H1 (cell line): ENCODE results near the gene YTHDF2. TPM values are rescaled to one million over a fixed set of nuclear protein-coding genes. Genes with fewer than 3 reads are reported as not detected.

Experiments used
- CTCF ChIA-PET: fragments of 300-600 bp; sonication (Branson Sonifier 250); formaldehyde crosslinking; loops from one replicate; lab custom pipeline; 2021; ENCODE audit not compliant: partially characterized antibody; lab: Charles Lee
- POLR2A ChIA-PET: fragments of 300-600 bp; sonication (Branson Sonifier 250); formaldehyde crosslinking; loops from one replicate; lab custom pipeline; 2021; ENCODE audit warnings: inconsistent platforms; ENCODE audit not compliant: partially characterized antibody; lab: Charles Lee
- DNase-seq, 2 experiments: peaks; one replicate each; pipeline versions ENCODE4 v3.0.0 to v3.0.0-alpha.2; 2010 to 2022; ENCODE audit warnings: low spot score in 2 of 2, low read depth in 1 of 2, mixed read lengths in 1 of 2
- FAIRE-seq: peaks from 2 replicates; lab custom pipeline; 2011; peaks lifted over from hg19 to GRCh38; lab: Jason Lieb, UNC
- H2AFZ ChIP-seq: 2 replicates; pipeline ENCODE4 v1.8.1; 2012; ENCODE audit warnings: low read length, inconsistent platforms
- H2AK5ac ChIP-seq: 2 replicates; pipeline ENCODE4 v1.6.1; 2013; ENCODE audit warnings: low read depth, low read length
- H2BK120ac ChIP-seq: replicated peaks from 2 replicates; pipeline ENCODE3; 2013; ENCODE audit warnings: low read depth, low read length, inconsistent platforms
- H2BK12ac ChIP-seq: 2 replicates; pipeline ENCODE4 v1.6.1; 2013; ENCODE audit warnings: low read depth, low read length
- H2BK15ac ChIP-seq: 2 replicates; pipeline ENCODE4 v1.6.1; 2013; ENCODE audit warnings: low read length
- H2BK20ac ChIP-seq: 2 replicates; pipeline ENCODE4 v1.6.1; 2013; ENCODE audit warnings: low read length
- H2BK5ac ChIP-seq: 2 replicates; pipeline ENCODE4 v1.6.1; 2013; ENCODE audit warnings: low read depth, low read length
- H3K14ac ChIP-seq: 2 replicates; pipeline ENCODE4 v1.6.1; 2013; ENCODE audit warnings: inconsistent platforms; ENCODE audit not compliant: insufficient read length
- H3K18ac ChIP-seq: 2 replicates; pipeline ENCODE4 v1.6.1; 2013; ENCODE audit warnings: low read length; ENCODE audit errors: extremely low read depth
- H3K23ac ChIP-seq: 2 replicates; pipeline ENCODE4 v1.6.1; 2013; ENCODE audit warnings: inconsistent platforms; ENCODE audit not compliant: insufficient read length
- H3K23me2 ChIP-seq: 2 replicates; pipeline ENCODE4 v1.6.1; 2013; ENCODE audit warnings: low read depth, low read length
- H3K27ac ChIP-seq: 2 replicates; pipeline ENCODE4 v1.6.1; 2011; ENCODE audit warnings: low read depth, low read length, inconsistent platforms
- H3K27me3 ChIP-seq, 4 experiments: replicated peaks in 1 of 4; 1 replicate in 1 of 4; 2 replicates in 3 of 4; pipeline versions ENCODE4 v1.6.1 to v1.8.1; 2011 to 2013; ENCODE audit warnings: low read length in 3 of 4, mild to moderate bottlenecking in 3 of 4, inconsistent platforms in 2 of 4, mixed read lengths in 2 of 4, moderate library complexity in 1 of 4; ENCODE audit not compliant: control insufficient read depth in 3 of 4, insufficient read depth in 3 of 4; ENCODE audit errors: extremely low read depth in 1 of 4
- H3K36me3 ChIP-seq, 4 experiments: 2 replicates each; pipeline versions ENCODE4 v1.6.1 to v1.8.1; 2011 to 2013; ENCODE audit warnings: mild to moderate bottlenecking in 4 of 4, low read length in 3 of 4, moderate library complexity in 2 of 4, control low read depth in 1 of 4, inconsistent platforms in 1 of 4; ENCODE audit not compliant: insufficient read depth in 4 of 4, control insufficient read depth in 2 of 4
- H3K4ac ChIP-seq: replicated peaks from 2 replicates; pipeline ENCODE3; 2013; ENCODE audit warnings: low read length, low read depth, mixed read lengths, inconsistent platforms; ENCODE audit not compliant: insufficient read length
- H3K4me1 ChIP-seq, 4 experiments: replicated peaks in 1 of 4; 1 replicate in 1 of 4; 2 replicates in 3 of 4; pipeline versions ENCODE4 v1.6.1 to v1.8.1; 2011 to 2013; ENCODE audit warnings: low read length in 3 of 4, inconsistent platforms in 2 of 4, mixed read lengths in 1 of 4; ENCODE audit not compliant: insufficient read depth in 4 of 4, control insufficient read depth in 3 of 4
- H3K4me2 ChIP-seq, 2 experiments: 2 replicates each; pipeline versions ENCODE4 v1.6.1 to v1.8.1; 2011 to 2013; ENCODE audit warnings: low read depth in 2 of 2, low read length in 2 of 2, control low read depth in 1 of 2, inconsistent platforms in 1 of 2, mild to moderate bottlenecking in 1 of 2; ENCODE audit not compliant: insufficient read depth in 1 of 2
- H3K4me3 ChIP-seq, 4 experiments: fragments of 200-600, 300-600 bp in 1 of 4; sonication (generic), shearing (Covaris generic), sonication (Bioruptor Twin) in 1 of 4; 2 replicates each; pipeline versions ENCODE4 v1.5.1 to v1.8.1; 2011 to 2016; ENCODE audit warnings: low read length in 4 of 4, low read depth in 3 of 4, control low read depth in 2 of 4, inconsistent platforms in 2 of 4, mild to moderate bottlenecking in 2 of 4, mixed read lengths in 1 of 4, moderate library complexity in 1 of 4; ENCODE audit not compliant: insufficient read depth in 2 of 4; ENCODE audit errors: extremely low read depth in 1 of 4
- H3K56ac ChIP-seq: replicated peaks from 2 replicates; pipeline ENCODE3; 2013; ENCODE audit warnings: low read depth, mild to moderate bottlenecking, mixed read lengths, low read length, inconsistent platforms; ENCODE audit not compliant: insufficient read length
- H3K79me1 ChIP-seq: 2 replicates; pipeline ENCODE4 v1.6.1; 2013; ENCODE audit warnings: low read depth, low read length, control low read depth
- H3K79me2 ChIP-seq, 2 experiments: 2 replicates each; pipeline versions ENCODE4 v1.6.1 to v1.8.1; 2012 to 2013; ENCODE audit warnings: low read length in 2 of 2, mild to moderate bottlenecking in 2 of 2, inconsistent platforms in 1 of 2; ENCODE audit not compliant: insufficient read depth in 2 of 2, control insufficient read depth in 1 of 2
- H3K9ac ChIP-seq, 4 experiments: replicated peaks in 1 of 4; 1 replicate in 1 of 4; 2 replicates in 3 of 4; pipeline versions ENCODE4 v1.6.1 to v1.8.1; 2011 to 2013; ENCODE audit warnings: low read depth in 3 of 4, low read length in 3 of 4, control low read depth in 2 of 4, mild to moderate bottlenecking in 2 of 4, moderate library complexity in 2 of 4, inconsistent platforms in 1 of 4; ENCODE audit errors: extremely low read depth in 1 of 4
- H3K9me3 ChIP-seq, 2 experiments: 2 replicates each; pipeline versions ENCODE4 v1.6.1 to v1.8.1; 2012 to 2013; ENCODE audit warnings: mild to moderate bottlenecking in 2 of 2, moderate library complexity in 2 of 2, control low read depth in 1 of 2, inconsistent platforms in 1 of 2, low read depth in 1 of 2, low read length in 1 of 2, mixed read lengths in 1 of 2; ENCODE audit not compliant: insufficient read depth in 2 of 2
- H4K20me1 ChIP-seq, 2 experiments: replicated peaks in 1 of 2; 2 replicates each; pipeline versions ENCODE3 to v1.8.1; 2011 to 2013; ENCODE audit warnings: inconsistent platforms in 2 of 2, low read length in 2 of 2, mild to moderate bottlenecking in 1 of 2; ENCODE audit not compliant: insufficient read depth in 2 of 2, control insufficient read depth in 1 of 2
- H4K5ac ChIP-seq: 2 replicates; pipeline ENCODE4 v1.6.1; 2013; ENCODE audit warnings: low read length, low read depth, mixed read lengths, inconsistent platforms; ENCODE audit not compliant: insufficient read length
- H4K8ac ChIP-seq: 2 replicates; pipeline ENCODE4 v1.8.0; 2013; ENCODE audit warnings: mild to moderate bottlenecking, moderate library complexity, low read length, inconsistent platforms; ENCODE audit not compliant: insufficient read depth; ENCODE audit errors: extremely low read depth
- H4K91ac ChIP-seq: replicated peaks from 2 replicates; pipeline ENCODE3; 2013; ENCODE audit warnings: low read length, mixed read lengths, inconsistent platforms; ENCODE audit not compliant: insufficient read length
- ATF3 ChIP-seq: IDR thresholded peaks from 2 replicates; pipeline ENCODE4 v1.6.1; 2011; ENCODE audit warnings: low read depth, mild to moderate bottlenecking, low read length; ENCODE audit not compliant: insufficient read depth
- CEBPB ChIP-seq: IDR thresholded peaks from 2 replicates; pipeline ENCODE4 v1.6.1; 2012; ENCODE audit warnings: low read depth, low read length
- CTCF ChIP-seq, 3 experiments: IDR thresholded peaks; 1 replicate in 2 of 3; 2 replicates in 1 of 3; pipeline versions ENCODE4 v1.5.1 to v1.6.1; 2011; ENCODE audit warnings: low read length in 3 of 3, mild to moderate bottlenecking in 3 of 3, inconsistent platforms in 2 of 3, low read depth in 1 of 3, moderate library complexity in 1 of 3; ENCODE audit not compliant: insufficient read depth in 1 of 3; ENCODE audit errors: control extremely low read depth in 1 of 3
- HDAC2 ChIP-seq, 2 experiments: fragments of 300-600 bp in 1 of 2; sonication (generic) in 1 of 2; IDR thresholded peaks; 2 replicates each; pipeline ENCODE4 v1.6.1; 2011 to 2012; ENCODE audit warnings: low read depth in 2 of 2, low read length in 2 of 2, mild to moderate bottlenecking in 2 of 2, moderate library complexity in 2 of 2, borderline replicate concordance in 1 of 2, inconsistent platforms in 1 of 2
- KDM4A ChIP-seq: IDR thresholded peaks from one replicate; pipeline ENCODE4 v1.7.1; 2012; ENCODE audit warnings: low read depth, mild to moderate bottlenecking, moderate library complexity, low read length, inconsistent platforms; ENCODE audit not compliant: severe bottlenecking
- MAFK ChIP-seq: IDR thresholded peaks from 2 replicates; pipeline ENCODE4 v1.6.1; 2012; ENCODE audit warnings: low read depth, mild to moderate bottlenecking, improper control_type of control experiment, low read length
- RBBP5 ChIP-seq: IDR thresholded peaks from 2 replicates; pipeline ENCODE4 v1.7.1; 2012; ENCODE audit warnings: low read depth, mild to moderate bottlenecking, inconsistent platforms, low read length, moderate library complexity, borderline replicate concordance
- SP4 ChIP-seq: IDR thresholded peaks from 2 replicates; pipeline ENCODE4 v1.6.1; 2012; ENCODE audit warnings: low read length, inconsistent platforms
- SUZ12 ChIP-seq: fragments of 200-600 bp; sonication (generic); IDR thresholded peaks from 2 replicates; pipeline ENCODE4 v1.6.1; 2012; ENCODE audit warnings: mild to moderate bottlenecking, inconsistent platforms, low read length, moderate library complexity, mixed read lengths
- TEAD4 ChIP-seq: IDR thresholded peaks from 2 replicates; pipeline ENCODE4 v1.6.1; 2012; ENCODE audit warnings: low read depth, low read length, inconsistent platforms, mixed read lengths
- WGBS, 2 experiments: shearing (Covaris generic) in 1 of 2; methylation state at CpG; one replicate each; pipeline versions ENCODE4 v1.1.6 to v1.1.7; 2013 to 2015; ENCODE audit warnings: low lambda C conversion rate in 2 of 2, mixed read lengths in 2 of 2, inconsistent platforms in 1 of 2, low coverage in 1 of 2, missing lambda C conversion rate in 1 of 2; ENCODE audit not compliant: insufficient replicate concordance in 2 of 2, insufficient coverage in 1 of 2, insufficient read length in 1 of 2; ENCODE audit errors: extremely low coverage in 1 of 2, missing lambda C conversion rate in 1 of 2; 5-methylcytosine and 5-hydroxymethylcytosine counted together
- polyA plus RNA-seq, 7 experiments: library from polyadenylated mRNA; depleted of rRNA in 3 of 7; stranded (reverse) in 5 of 7; unstranded in 2 of 7; fragments of >200 nt in 5 of 7; fragments of 200-250 nt in 2 of 7; gene quantifications; 1 replicate in 5 of 7; 2 replicates in 1 of 7; 4 replicates in 1 of 7; pipeline versions ENCODE4 v1.2.1 to v1.2.3, GENCODE V29; 2011 to 2013; ENCODE audit warnings: missing spikeins in 2 of 7, mixed read lengths in 2 of 7
- total RNA-seq: library from RNA; stranded (reverse); fragmentation: NEBNext Ultra II Directional; extraction: Animal tissue kit (Norgen Biotek cat#: 25700); gene quantifications from 2 replicates; pipeline ENCODE4 v1.2.1, GENCODE V29; 2021

Gene YTHDF2
- total and polyA plus RNA-seq, 2 of the 8 experiments (the other 6 are each of a cell fraction or from before 2014, with no cell fraction given) = 128 to 164 TPM

GRCh38 chr1:28807986-28808385 is 71.2 kb downstream of the YTHDF2 start:
- no peak for FAIRE-seq
- Histone ChIP-seq H3K27me3 (peaks cover 14 to 28% (median 23%) of the 10 kb centered on the region in 4 experiments), H4K5ac (no peak overlapping the region), H2BK5ac (no peak overlapping the region), H3K23me2 (peaks cover 4% of the 10 kb centered on the region; the same call in 1 of the 2 replicates), H3K4me2 (no peak overlapping the region), H4K20me1 (no peaks in the 10 kb centered on the region), H2BK12ac (no peak overlapping the region), H3K36me3 (no peaks in the 10 kb centered on the region), H3K79me2 (no peaks in the 10 kb centered on the region), H3K27ac (no peak overlapping the region), H3K79me1 (no peaks in the 10 kb centered on the region; the same call in 1 of the 2 replicates), H3K14ac (no peak overlapping the region), H2AK5ac (no peak overlapping the region), H3K4me3 (no peak overlapping the region), H3K9ac (no peak overlapping the region), H3K4ac (no peak overlapping the region), H3K4me1 (peaks cover 0 to 9% (median 4%) of the 10 kb centered on the region in 4 experiments; a peak in 6 of 7 replicates), H3K9me3 (peaks cover 0 to 2% of the 10 kb centered on the region in 2 experiments; a peak in 2 of 4 replicates), H3K18ac (no peak overlapping the region), H4K91ac (no peak overlapping the region), H2BK20ac (no peak overlapping the region), H2AFZ (no peak overlapping the region), H3K56ac (no peak overlapping the region), H4K8ac (no peak overlapping the region), H2BK120ac (no peak overlapping the region), H2BK15ac (0 out of 2 replicates have a peak overlapping the region, but pooled peaks have one; percentile 67), H3K23ac (no peak overlapping the region)
- WGBS, 2 experiments = 90% methylated on average over 1 of the region's 4 CpGs; no CpG with 5 or more reads in 1 of the 2 experiments
- DNase-seq = no peak
- POLR2A ChIA-PET = no interaction called here
- CTCF ChIA-PET = interaction anchor here (1.5 kb wide), 1 partner anchor 69 kb away, joined by 4 read pairs; no protein-coding TSS in a partner anchor
- TF ChIP-seq TEAD4 (no peak), ATF3 (no peak), SP4 (no peak), RBBP5 (no peak), KDM4A (no peak), CTCF (IDR thresholded peaks at IDR 0.05; ENCODE audit: control extremely low read depth in 1 of 3, insufficient read depth in 1 of 3, low read depth in 1 of 3, low read length in 3 of 3) (no peak), CEBPB (no peak), HDAC2 (IDR thresholded peaks at IDR 0.05; ENCODE audit: borderline replicate concordance in 1 of 2, low read depth in 2 of 2, low read length in 2 of 2) (no peak), MAFK (no peak), SUZ12 (no peak)
